Mucosa of descending colon (tissue), 3 donors: ENCODE data around the gene GRB10. TPM values are rescaled to one million over a fixed set of nuclear protein-coding genes. Genes with fewer than 3 reads are reported as not detected.

Source experiments
- ATAC-seq: fragments of 200-7000 bp; cut with Tn5 transposase; one replicate; pipeline ENCODE4 v1.9.1; 2020; ENCODE audit warnings: mild to moderate bottlenecking, moderate library complexity
- DNase-seq, 3 donors: peaks; one replicate each; pipeline ENCODE4 v3.0.0-alpha.2; 2020
- H3K36me3 ChIP-seq: fragments of 200-600 bp; one replicate; pipeline ENCODE4 v1.8.0; 2021; ENCODE audit warnings: low read depth, mild to moderate bottlenecking
- H3K4me1 ChIP-seq: fragments of 200-600 bp; one replicate; pipeline ENCODE4 v1.8.0; 2021; ENCODE audit warnings: low read depth, mild to moderate bottlenecking
- H3K4me3 ChIP-seq: fragments of 200-600 bp; one replicate; pipeline ENCODE4 v1.8.0; 2021; ENCODE audit warnings: mild to moderate bottlenecking
- H3K9me3 ChIP-seq: fragments of 200-600 bp; one replicate; pipeline ENCODE4 v1.8.0; 2021; ENCODE audit warnings: mild to moderate bottlenecking
- intact Hi-C, 2 donors: fragments of 100-400 bp; cut with DNase I in 1 of 2; cut with micrococcal nuclease in 1 of 2; formaldehyde crosslinking; loops; one replicate each; pipeline versions ENCODE4 v1.11.0 to v1.11.1; 2022; cut with DNase I, micrococcal nuclease
- total RNA-seq, 3 donors: library from RNA; stranded (reverse); fragmentation: NEBNext Ultra II Directional in 2 of 3; extraction: Animal tissue kit (Norgen Biotek cat#: 25700) in 2 of 3; gene quantifications; one replicate each; pipeline versions ENCODE4 v1.2.1 to v1.2.4, GENCODE V29; 2021 to 2023
- TF ChIP-seq, protein P1 (sequence below): fragments of 200-600 bp; IDR thresholded peaks from one replicate; pipeline ENCODE4 v1.8.0; 2022; ENCODE audit warnings: antibody characterized with exemption, mild to moderate bottlenecking
- donor health status: DM: no; HTN: no; CAD: no; lungs with moderate emphysema.
- donor health status: DM: no; HTN: no; CAD: no.
- donor health status: DM: no; HTN: yes; CAD: no.

The GRB10 gene
- total RNA-seq, 3 donors from 2014 or later: 9.4 to 56.8 (median 13.0) TPM

DNA sequence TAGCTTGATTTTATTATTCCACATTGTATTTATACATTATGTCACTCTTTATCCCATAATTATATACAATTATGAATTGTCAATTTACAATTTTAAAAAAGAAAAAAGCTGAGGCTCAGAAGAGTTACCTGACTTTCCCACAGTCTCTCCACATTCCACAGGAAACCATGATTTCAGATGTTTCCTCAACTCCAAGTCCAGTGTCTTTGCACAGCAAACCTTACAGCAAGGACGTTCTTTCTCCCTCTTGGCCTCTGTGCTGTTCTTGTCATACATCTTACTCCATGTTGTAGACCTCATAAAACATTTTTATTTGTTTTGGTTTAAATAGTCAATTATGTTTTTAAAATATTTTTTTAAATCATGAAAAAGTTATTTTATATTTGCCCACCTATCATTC is 34.9 kb upstream of the GRB10 start:
- Histone ChIP-seq H3K9me3 (no peaks in the 10 kb centered on the region), H3K4me1 (peaks cover 3% of the 10 kb centered on the region), H3K4me3 (no peak overlapping the region), H3K36me3 (no peaks in the 10 kb centered on the region)
- ATAC-seq: no peak
- DNase-seq: no peak
- TF ChIP-seq, protein P1, sequence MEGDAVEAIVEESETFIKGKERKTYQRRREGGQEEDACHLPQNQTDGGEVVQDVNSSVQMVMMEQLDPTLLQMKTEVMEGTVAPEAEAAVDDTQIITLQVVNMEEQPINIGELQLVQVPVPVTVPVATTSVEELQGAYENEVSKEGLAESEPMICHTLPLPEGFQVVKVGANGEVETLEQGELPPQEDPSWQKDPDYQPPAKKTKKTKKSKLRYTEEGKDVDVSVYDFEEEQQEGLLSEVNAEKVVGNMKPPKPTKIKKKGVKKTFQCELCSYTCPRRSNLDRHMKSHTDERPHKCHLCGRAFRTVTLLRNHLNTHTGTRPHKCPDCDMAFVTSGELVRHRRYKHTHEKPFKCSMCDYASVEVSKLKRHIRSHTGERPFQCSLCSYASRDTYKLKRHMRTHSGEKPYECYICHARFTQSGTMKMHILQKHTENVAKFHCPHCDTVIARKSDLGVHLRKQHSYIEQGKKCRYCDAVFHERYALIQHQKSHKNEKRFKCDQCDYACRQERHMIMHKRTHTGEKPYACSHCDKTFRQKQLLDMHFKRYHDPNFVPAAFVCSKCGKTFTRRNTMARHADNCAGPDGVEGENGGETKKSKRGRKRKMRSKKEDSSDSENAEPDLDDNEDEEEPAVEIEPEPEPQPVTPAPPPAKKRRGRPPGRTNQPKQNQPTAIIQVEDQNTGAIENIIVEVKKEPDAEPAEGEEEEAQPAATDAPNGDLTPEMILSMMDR: no peak
- intact Hi-C loops: no loop called here

DNA sequence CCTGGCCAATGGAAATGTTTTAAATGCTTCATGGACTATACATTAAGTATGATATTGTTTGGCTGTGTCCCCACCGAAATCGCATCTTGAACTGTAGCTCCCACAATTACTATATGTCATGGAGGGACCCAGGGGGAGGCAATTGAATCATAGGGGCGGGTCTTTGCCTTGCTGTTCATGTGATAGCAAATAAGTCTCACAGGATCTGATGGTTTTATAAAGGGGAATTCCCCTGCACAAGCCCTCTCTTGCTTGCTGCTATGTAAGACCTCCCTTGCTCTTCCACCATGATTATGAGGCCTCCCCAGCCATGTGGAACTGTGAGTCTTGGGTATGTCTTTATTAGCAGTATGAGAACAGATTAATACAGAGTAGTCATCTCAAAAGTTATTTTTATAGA is 32.4 kb upstream of the GRB10 start:
- intact Hi-C loops: no loop called here
- TF ChIP-seq, protein P1: no peak

DNA sequence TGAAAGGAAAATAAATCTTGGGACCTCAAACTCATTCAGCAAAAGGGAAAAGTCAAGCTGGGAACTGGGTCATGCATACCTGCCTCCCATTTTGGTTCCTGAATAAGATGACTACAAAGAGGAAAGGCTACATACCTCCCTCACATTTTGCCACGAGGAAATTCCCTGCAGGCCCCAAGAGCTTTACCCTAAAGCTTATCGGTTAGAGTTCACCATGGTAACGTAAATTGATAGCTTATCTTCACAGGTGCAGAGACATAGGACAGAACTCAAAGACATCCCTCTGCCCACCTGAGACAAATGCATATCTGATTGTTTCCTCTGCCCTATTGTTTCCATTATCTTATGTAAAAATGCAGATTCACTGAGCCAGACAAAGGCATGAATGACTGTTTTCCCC is 31.5 kb upstream of the GRB10 start:
- Histone ChIP-seq H3K9me3 (no peaks in the 10 kb centered on the region), H3K36me3 (no peaks in the 10 kb centered on the region), H3K4me1 (peaks cover 4% of the 10 kb centered on the region), H3K4me3 (no peak overlapping the region)
- ATAC-seq (no peak), DNase-seq (no peak)
- TF ChIP-seq, protein P1: no peak
- intact Hi-C loops: no loop called here

More for the DNA sequence above, 32.4 kb upstream of the GRB10 start:
- no peaks in the 10 kb centered on the region for H3K36me3 ChIP-seq
- H3K4me3 ChIP-seq: no peak overlapping the region
- ATAC-seq: no peak
- no peaks in the 10 kb centered on the region for H3K9me3 ChIP-seq
- H3K4me1 ChIP-seq: peaks cover 4% of the 10 kb centered on the region
- no peak for DNase-seq

DNA sequence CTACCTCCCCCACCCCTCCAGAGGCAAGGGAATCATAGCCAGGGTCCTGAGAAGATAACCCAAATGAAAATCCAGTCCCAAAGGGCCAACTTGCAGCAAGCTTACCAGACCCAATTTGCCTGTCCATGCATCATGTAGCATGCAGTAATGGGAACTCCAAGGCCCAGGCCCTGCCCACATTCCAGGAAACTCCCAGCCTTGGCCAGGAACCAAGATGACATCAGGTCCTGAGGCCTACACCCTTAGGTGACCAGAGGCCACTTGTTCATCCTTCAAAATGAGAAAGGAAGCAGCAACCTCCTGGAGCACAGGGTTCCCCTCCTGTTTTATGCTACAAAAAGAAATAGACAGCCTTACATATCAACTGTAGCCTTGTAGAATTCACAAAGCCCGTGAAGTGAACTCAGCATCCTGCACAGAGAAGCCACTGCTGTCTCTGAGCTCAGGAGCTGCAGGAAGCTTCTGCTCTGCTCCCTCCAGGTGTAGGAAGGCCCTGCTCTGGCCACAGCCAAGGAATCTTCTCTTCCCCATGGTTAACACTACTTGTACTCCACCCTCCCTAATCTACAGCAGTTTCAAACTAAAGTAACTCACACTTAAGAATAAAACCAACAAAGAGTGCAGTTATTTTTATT is 30.3 kb upstream of the GRB10 start:
- intact Hi-C loops: no loop called here

DNA sequence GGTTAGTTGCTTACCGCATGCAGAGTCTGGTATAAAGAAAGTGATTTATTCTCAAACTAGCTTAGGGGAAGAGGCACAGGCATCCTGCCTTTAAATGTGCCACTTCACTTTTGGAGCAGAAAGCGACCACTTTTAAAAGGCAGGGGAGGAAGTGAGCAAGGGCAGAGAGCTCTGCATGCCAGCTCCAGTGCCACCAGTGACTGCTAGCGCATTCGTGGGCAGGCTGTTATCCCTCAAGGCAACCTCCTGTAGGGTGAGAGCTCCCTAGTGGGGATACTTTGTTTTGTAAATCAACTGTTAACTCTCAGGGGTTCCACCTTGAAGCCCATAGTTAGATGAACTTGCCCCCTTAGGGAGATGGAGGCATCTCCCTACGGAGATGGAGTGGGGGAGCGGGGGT is 29.4 kb upstream of the GRB10 start:
- intact Hi-C loops: no loop called here
- no peak for ATAC-seq
- TF ChIP-seq, protein P1: no peak
- no peak for DNase-seq
- H3K9me3 ChIP-seq: no peaks in the 10 kb centered on the region
- H3K36me3 ChIP-seq: no peaks in the 10 kb centered on the region
- no peak overlapping the region for H3K4me3 ChIP-seq
- peaks cover 4% of the 10 kb centered on the region for H3K4me1 ChIP-seq

More for the DNA sequence above, 30.3 kb upstream of the GRB10 start:
- H3K4me1 ChIP-seq: peaks cover 4% of the 10 kb centered on the region
- TF ChIP-seq, protein P1: no peak
- no peaks in the 10 kb centered on the region for H3K36me3 ChIP-seq
- H3K9me3 ChIP-seq: no peaks in the 10 kb centered on the region
- peak; percentile 98 for ATAC-seq
- peak; percentile 67 to 87 (median 73) for DNase-seq
- no peak overlapping the region for H3K4me3 ChIP-seq
